NK-92 (cell line): ENCODE results near the gene XAB2.

Source experiments
- DNase-seq: peaks from one replicate; lab custom pipeline; 2025; ENCODE audit not compliant: unreplicated experiment; lab: John Stamatoyannopoulos, UW

The XAB2 gene

GRCh38 chr19:7629347-7630054, at the start of gene XAB2, which contains the start of gene PET100:
TSS of gene XAB2 (minus strand) at chr19:7629545. CDS start at chr19:7629527, 18 bp downstream.
TSS of gene PET100 (plus strand) at chr19:7629793. CDS start at chr19:7629834, 41 bp downstream.
- DNase-seq, result peak; percentile 60

DNA sequence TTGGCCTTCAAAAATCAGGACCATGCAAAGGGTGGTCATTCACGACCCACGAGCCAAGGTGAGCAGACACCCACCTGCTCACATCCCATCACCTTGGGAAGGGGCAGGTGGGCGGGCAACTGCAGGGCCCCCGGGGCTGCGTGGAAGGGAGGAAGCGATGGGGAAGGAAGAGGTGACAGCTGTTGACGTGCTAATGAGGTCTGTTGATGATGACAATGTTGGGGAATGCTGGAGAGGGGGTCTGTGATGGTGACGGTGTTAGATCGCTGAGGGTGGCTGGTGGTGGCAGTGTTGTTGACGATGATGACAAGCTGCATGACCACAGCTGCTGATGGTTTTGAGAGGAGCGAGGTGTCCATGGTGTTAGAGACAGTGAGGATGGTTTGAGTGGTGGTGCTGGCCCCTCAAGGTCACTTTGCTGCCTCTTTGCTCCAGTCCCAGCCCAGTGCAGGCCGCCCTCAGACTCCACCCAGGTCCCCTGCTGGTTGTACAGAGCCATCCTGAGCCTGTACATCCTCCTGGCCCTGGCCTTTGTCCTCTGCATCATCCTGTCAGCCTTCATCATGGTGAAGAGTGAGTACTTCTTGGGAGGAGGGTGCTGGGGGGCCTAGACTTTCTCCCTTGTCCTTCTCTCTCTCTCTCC, 48.4 kb upstream of the XAB2 start:
- DNase-seq, result no peak

GRCh38 chr19:7676854-7677253, 47.5 kb upstream of the XAB2 start, which contains the start of gene MCEMP1:
TSS of gene MCEMP1 (plus strand) at chr19:7677090. CDS start at chr19:7677121, 31 bp downstream.
- no peak for DNase-seq

GRCh38 chr19:7676376-7676775, 47.0 kb upstream of the XAB2 start:
- no peak for DNase-seq

- no peak for DNase-seq
Measured at GRCh38 chr19:7674010-7675005, 45.0 kb upstream of the XAB2 start.

DNA sequence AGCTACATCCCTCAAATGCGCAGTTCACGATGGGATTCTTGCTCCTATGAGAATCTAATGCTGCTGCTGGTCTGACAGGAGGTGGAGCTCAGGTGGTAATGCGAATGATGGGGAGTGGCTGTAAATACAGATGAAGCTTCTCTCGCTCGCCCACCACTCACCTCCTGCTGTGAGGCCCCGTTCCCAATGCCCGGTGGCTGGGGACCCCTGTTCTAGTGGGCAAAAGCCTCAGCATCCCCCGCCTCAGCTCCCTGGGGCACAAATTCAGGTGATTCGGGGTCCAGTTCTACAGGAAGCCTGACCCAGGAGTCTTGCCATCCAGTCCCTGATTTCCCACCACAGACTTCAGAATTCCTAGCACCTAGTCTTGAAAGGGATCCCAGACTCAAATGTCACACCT, 43.2 kb upstream of the XAB2 start:
- DNase-seq, result no peak

- no peak for DNase-seq
Measured at GRCh38 chr19:7670790-7671189, 41.4 kb upstream of the XAB2 start.

DNA sequence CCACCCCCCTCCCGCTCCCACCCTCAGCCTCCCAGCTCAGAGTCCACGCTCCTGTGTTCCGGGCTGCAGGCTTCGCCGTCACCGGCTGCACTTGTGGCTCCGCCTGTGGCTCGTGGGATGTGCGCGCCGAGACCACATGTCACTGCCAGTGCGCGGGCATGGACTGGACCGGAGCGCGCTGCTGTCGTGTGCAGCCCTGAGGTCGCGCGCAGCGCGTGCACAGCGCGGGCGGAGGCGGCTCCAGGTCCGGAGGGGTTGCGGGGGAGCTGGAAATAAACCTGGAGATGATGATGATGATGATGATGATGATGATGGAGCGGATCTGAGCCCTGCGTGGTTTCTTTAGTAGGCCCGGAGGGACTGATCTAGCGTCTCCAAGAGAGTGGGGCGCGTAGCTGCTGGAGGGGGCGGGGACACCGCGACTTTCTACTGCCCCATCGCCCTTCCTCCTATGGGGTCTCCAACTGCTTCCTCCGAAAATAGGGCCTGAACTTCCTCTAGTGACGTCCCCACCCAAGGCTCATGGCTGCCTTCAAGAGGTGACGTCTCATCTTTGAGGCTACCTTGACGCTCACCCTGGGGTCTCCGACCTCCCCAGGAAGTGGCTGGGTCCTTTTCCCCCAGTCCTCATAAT, 40.9 kb upstream of the XAB2 start:
- DNase-seq, result no peak

DNA sequence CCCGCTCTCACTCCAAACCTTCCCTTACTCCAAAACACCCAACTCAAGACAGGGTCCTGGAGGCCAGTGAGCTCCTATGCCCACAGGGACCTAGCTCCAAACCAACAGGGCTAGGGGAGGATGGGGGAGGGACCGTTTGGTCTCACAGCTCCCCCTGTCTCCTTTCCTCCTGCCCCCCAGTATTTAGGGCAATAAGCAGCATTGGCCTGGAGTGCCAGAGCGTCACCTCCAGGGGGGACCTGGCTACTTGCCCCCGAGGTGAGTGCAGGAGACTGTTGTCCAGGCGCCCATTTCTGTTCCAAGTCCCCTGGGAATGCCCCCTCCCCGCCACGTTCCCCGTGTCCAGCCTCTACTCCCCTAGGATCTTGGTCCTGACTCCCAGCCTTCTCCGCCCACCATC, 40.3 kb upstream of the XAB2 start:
- DNase-seq, result no peak

- DNase-seq, result no peak
Measured at GRCh38 chr19:7668842-7669241, 39.5 kb upstream of the XAB2 start, which contains the start of gene RETN. TSS of gene RETN (plus strand) at chr19:7669049. CDS start at chr19:7669327, 278 bp downstream.

DNA sequence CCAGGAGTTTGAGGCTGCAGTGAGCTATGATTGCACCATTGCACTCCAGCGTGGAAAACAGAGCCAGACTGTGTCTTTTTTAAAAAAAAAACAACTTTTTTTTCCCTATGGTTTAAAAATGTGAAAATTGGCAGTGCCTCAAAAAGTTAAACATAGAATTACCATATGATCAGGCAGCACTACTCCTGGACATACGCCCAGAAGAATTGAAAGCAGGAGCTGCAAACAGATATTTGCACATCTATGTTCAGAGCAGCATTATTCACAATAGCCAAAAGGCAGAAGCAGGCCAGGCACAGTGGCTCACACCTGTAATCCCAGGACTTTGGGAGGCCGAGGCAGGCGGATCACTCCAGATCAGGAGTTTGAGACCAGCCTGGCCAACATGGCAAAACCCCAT, 35.7 kb upstream of the XAB2 start:
- no peak for DNase-seq

DNA sequence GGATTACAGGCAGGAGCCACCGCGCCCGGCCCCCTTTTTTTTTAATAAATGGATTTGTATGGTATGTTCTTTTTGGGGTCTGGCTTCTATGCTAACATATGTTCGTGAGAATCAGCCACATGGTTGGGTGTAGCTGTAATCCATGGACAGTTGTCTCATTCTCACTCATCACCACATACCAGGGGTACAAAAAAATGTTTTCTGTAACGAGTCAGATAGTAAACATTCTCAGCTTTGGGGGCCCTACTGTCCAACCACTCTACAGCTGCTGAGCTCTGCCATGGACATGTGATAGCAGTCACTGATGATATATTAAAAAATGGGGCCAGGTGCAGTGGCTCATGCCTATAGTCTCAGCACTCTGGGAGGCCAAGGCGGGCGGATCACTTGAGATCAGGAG, 34.4 kb upstream of the XAB2 start:
- no peak for DNase-seq

DNA sequence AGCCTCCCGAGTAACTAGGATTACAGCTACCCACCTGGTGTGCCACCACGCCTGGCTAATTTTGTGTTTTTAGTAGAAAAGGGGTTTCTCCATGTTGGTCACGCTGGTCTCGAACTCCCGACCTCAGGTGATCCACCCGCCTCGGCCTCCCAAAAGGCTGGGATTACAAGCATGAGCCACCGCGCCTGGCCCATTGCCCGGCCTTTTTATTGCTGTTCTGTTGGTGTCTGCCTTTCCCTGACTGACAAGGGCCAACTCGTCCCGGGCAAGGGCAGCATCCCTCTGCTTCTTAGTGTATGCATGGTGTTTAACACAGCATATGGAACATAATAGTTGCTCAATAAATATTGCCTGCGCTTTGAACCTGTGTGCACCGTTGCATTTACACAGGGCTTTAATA, 33.3 kb upstream of the XAB2 start:
- no peak for DNase-seq

DNA sequence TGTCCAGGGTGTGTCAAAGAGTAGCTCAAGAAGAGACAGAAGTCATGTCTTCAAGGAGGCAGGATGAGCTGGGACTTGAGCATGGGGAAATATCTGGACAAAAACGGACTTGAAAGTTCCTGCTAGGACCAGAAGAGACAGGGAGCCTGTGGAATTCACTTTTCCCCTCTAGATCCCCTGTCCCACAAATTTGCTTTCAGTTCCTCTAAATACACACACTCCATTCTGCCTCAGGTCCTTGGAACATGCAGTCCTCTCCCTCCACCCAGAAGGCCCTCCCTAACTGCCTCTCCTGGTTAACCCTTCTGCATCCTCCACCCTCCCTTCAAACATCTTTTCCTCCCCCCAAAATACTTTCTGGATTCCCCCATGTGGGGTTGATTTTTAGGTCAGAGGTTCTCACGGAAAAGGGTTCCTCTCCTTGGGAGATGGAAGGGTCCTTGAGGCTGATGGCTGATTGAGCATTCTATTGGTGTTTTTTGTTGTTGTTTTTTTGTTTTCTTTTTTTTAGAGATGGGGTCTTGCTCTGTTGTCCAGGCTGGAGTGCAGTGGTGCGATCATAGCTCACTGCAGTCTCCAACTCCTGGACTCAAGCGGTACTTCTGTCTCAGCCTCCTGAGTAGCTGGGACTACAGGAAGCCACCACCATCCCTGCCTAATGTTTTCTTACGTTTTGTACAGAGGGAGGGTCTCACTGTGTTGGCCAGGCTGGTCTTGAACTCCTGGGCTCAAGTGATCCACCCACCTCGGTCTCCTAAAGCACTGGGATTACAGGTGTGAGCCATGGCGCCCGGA, 32.6 kb upstream of the XAB2 start:
- DNase-seq, result no peak

DNA sequence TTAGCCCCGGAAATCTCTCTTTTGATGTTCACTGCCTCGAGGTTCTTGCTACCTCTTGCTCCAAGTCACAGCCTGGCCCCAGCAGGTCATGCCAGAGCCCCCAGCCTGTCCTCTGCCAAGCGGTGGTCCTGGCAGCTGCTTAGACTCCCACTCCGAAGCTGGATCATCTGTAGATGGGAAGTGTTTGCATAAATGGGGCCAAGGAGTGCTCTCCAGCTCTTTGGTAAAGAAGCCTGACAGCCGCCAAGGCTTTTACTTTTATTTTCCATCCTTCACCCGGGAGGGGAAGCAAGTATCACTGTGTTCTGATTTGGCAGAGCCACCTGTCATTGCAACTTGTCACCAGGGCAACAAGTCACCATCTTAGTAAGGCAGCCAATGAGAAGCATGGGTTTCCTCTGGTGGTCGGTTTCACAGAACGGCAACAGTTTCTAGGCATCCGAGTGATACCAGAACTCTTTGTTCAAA, 28.9 kb upstream of the XAB2 start:
- DNase-seq, result no peak

DNA sequence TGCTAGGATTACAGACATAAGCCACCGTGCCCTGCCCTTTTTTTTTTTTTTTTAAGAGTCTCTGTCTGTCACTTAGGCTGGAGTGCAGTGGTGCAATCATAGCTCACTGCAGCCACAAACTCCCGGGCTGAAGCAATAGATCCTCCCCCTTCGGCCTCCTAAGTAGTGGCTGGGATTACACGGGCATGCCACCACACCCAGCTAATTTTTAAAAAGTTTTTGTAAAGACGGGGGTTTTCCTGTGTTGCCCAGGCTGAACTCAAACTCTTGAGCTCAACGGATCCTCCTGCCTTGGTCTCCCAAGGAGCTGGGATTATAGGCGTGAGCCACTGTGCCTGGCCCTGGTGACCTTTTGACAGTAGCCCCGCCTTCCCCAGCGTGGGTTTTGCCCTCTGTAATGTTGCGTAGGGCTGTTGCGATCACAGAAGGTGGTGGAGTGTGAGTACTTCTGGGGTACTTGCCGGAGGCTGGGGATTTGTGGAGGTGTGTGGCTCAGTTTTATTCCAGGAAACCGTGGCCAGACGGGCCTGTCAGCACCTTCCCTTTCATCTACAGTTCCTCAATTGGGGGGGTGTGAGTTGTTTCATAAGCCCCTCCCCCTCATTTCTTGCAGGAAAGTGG, 27.9 kb upstream of the XAB2 start:
- DNase-seq, result no peak

- DNase-seq, result no peak
Measured at GRCh38 chr19:7655581-7655980, 26.2 kb upstream of the XAB2 start.

DNA sequence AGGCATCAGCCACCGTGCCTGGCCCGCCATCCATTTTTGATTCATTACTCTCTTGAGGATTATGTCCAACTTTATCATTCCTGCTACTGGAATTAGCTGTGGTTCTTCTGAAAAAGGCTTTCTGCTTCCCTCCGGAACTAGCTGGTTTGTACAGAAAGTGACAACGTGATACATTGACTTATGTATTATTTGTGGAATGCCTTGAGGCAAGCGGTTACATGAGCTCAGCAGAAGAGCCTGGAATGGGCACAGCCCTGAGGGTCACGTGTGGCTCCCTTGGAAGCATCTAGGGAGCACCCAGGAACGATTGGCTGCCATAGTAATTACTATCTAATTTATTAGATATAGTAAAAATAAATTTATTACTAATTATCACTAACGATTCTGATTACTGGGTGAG, 25.1 kb upstream of the XAB2 start:
- no peak for DNase-seq

- DNase-seq, result no peak
Measured at GRCh38 chr19:7652061-7652641, 22.8 kb upstream of the XAB2 start.
